ENCODE measurements around the gene TRPC3.

The TRPC3 gene

DNA sequence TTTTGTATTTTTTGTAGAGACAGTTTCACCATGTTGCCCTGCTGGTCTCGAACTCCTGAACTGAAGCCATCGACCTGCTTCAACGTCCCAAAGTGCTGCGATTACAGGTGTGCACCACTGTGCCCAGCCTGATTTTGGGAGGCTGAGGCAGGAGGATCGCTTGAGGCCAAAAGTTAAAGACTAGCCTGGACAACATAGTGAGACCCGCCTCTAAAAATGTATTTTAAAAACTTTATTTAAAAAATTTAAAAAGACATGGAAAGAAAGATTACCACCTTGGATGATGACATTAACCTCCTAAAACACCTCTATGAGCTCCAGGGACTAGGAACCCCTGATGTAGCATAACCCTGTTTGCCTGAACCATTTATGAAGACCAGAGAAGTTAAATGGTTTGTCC lies 75.8 kb downstream of the TRPC3 start:
- no peak for DNase-seq (ENCODE audit: low read depth, low spot score)
- no peaks in the 10 kb centered on the region for H3K27me3 ChIP-seq (ENCODE audit: insufficient read depth, insufficient read length)
- no peak overlapping the region for H3K9ac ChIP-seq (ENCODE audit: insufficient read length, low read depth)
- H3K4me1 ChIP-seq (ENCODE audit: insufficient read depth, insufficient read length), result no peaks in the 10 kb centered on the region
- H3K9me3 ChIP-seq (ENCODE audit: insufficient read depth, low read length), result no peaks in the 10 kb centered on the region
- H3K4me3 ChIP-seq (ENCODE audit: insufficient read length, low read depth), result no peak overlapping the region
- no peak for TF ChIP-seq ZNF274 (IDR thresholded peaks at IDR 0.05; ENCODE audit: low read depth, low read length)
- TF ChIP-seq YY1 (IDR thresholded peaks at IDR 0.05; ENCODE audit: insufficient read depth, insufficient read length), result no peak
- H3K36me3 ChIP-seq (ENCODE audit: insufficient read depth, insufficient read length, low read length), result no peaks in the 10 kb centered on the region

- Histone ChIP-seq H3K9me3 (ENCODE audit: insufficient read depth, low read length) (no peaks in the 10 kb centered on the region), H3K4me3 (ENCODE audit: insufficient read length, low read depth) (no peak overlapping the region), H3K36me3 (ENCODE audit: insufficient read depth, insufficient read length, low read length) (no peaks in the 10 kb centered on the region), H3K9ac (ENCODE audit: insufficient read length, low read depth) (no peak overlapping the region), H3K4me1 (ENCODE audit: insufficient read depth, insufficient read length) (no peaks in the 10 kb centered on the region), H3K27me3 (ENCODE audit: insufficient read depth, insufficient read length) (no peaks in the 10 kb centered on the region)
- TF ChIP-seq YY1 (IDR thresholded peaks at IDR 0.05; ENCODE audit: insufficient read depth, insufficient read length) (no peak), SUZ12 (IDR thresholded peaks at IDR 0.05; ENCODE audit: extremely low read depth, insufficient read depth, insufficient read length) (no peak), ZNF274 (IDR thresholded peaks at IDR 0.05; ENCODE audit: low read depth, low read length) (no peak)
- DNase-seq (ENCODE audit: low read depth, low spot score), result no peak
Observed at GRCh38 chr4:121875652-121876051, 76.2 kb downstream of the TRPC3 start.

DNA sequence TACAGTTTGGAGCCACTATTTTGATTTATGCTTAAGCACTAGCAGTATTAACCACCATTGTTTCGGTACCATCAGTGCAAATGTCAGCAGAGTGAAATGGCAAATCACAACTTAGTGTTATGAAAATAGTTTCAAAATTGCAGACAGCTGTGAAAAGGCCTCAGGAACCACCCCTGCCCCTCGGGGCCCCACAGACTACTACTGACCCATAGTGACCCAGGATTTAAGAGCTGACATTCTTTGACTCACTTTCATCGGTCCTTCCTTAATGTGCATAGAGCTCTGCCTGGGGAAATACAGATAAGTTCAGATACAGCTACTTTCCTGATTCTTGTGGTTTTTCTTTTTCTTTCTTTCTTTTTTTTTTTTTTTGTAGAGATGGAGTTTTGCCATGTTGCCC lies 78.3 kb downstream of the TRPC3 start:
- TF ChIP-seq SUZ12 (IDR thresholded peaks at IDR 0.05; ENCODE audit: extremely low read depth, insufficient read depth, insufficient read length), result no peak
- TF ChIP-seq ZNF274 (IDR thresholded peaks at IDR 0.05; ENCODE audit: low read depth, low read length), result no peak
- no peak for TF ChIP-seq YY1 (IDR thresholded peaks at IDR 0.05; ENCODE audit: insufficient read depth, insufficient read length)
- Histone ChIP-seq H3K9me3 (ENCODE audit: insufficient read depth, low read length) (no peaks in the 10 kb centered on the region), H3K9ac (ENCODE audit: insufficient read length, low read depth) (no peak overlapping the region), H3K4me1 (ENCODE audit: insufficient read depth, insufficient read length) (no peaks in the 10 kb centered on the region), H3K27me3 (ENCODE audit: insufficient read depth, insufficient read length) (no peaks in the 10 kb centered on the region), H3K4me3 (ENCODE audit: insufficient read length, low read depth) (no peak overlapping the region), H3K36me3 (ENCODE audit: insufficient read depth, insufficient read length, low read length) (no peaks in the 10 kb centered on the region)
- DNase-seq (ENCODE audit: low read depth, low spot score), result no peak

- H3K9me3 ChIP-seq (ENCODE audit: insufficient read depth, low read length), result no peaks in the 10 kb centered on the region
- H3K9ac ChIP-seq (ENCODE audit: insufficient read length, low read depth), result peak within 1 kb of the TSS; percentile 86
- peak; percentile 94 for DNase-seq (ENCODE audit: low read depth, low spot score)
- H3K36me3 ChIP-seq (ENCODE audit: insufficient read depth, insufficient read length, low read length), result peaks cover 21% of the 10 kb centered on the region
- H3K27me3 ChIP-seq (ENCODE audit: insufficient read depth, insufficient read length), result no peaks in the 10 kb centered on the region
- H3K4me1 ChIP-seq (ENCODE audit: insufficient read depth, insufficient read length), result no peaks in the 10 kb centered on the region
- no peak for TF ChIP-seq SUZ12 (IDR thresholded peaks at IDR 0.05; ENCODE audit: extremely low read depth, insufficient read depth, insufficient read length)
- H3K4me3 ChIP-seq (ENCODE audit: insufficient read length, low read depth), result peak within 1 kb of the TSS; percentile 82
Observed at GRCh38 chr4:121869841-121870822, 81.7 kb downstream of the TRPC3 start, which contains the start of gene BBS7. BBS7 (minus strand) TSS chr4:121870474; CDS start chr4:121870313, 161 bp downstream.

DNA sequence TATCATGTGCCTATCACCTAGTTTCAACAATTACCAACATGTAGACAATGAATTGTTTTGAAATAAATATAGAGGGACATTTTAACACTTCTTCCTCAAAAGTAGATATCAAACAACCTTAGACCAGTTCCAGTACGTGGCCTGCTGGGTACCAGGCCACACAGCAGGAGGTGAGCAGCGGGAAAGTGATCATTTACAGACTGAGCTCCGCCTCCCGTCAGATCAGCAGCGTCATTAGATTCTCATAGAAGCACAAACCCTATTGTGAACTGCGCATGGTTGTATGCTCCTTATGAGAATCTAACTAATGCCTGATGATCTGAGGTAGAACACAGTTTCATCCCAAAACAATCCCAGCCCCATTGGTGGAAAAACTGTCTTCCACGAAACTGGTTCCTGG lies 88.1 kb downstream of the TRPC3 start:
- DNase-seq (ENCODE audit: low read depth, low spot score), result no peak
- TF ChIP-seq SUZ12 (IDR thresholded peaks at IDR 0.05; ENCODE audit: extremely low read depth, insufficient read depth, insufficient read length), result no peak
- no peak for TF ChIP-seq YY1 (IDR thresholded peaks at IDR 0.05; ENCODE audit: insufficient read depth, insufficient read length)
- no peak for TF ChIP-seq ZNF274 (IDR thresholded peaks at IDR 0.05; ENCODE audit: low read depth, low read length)
- no peak overlapping the region for H3K4me3 ChIP-seq (ENCODE audit: insufficient read length, low read depth)
- no peak overlapping the region for H3K9ac ChIP-seq (ENCODE audit: insufficient read length, low read depth)
- peaks cover 52% of the 10 kb centered on the region for H3K36me3 ChIP-seq (ENCODE audit: insufficient read depth, insufficient read length, low read length)
- no peaks in the 10 kb centered on the region for H3K9me3 ChIP-seq (ENCODE audit: insufficient read depth, low read length)
- no peaks in the 10 kb centered on the region for H3K27me3 ChIP-seq (ENCODE audit: insufficient read depth, insufficient read length)
- H3K4me1 ChIP-seq (ENCODE audit: insufficient read depth, insufficient read length), result no peaks in the 10 kb centered on the region

- TF ChIP-seq ZNF274 (IDR thresholded peaks at IDR 0.05; ENCODE audit: low read depth, low read length) (no peak), YY1 (IDR thresholded peaks at IDR 0.05; ENCODE audit: insufficient read depth, insufficient read length) (no peak), SUZ12 (IDR thresholded peaks at IDR 0.05; ENCODE audit: extremely low read depth, insufficient read depth, insufficient read length) (no peak)
- Histone ChIP-seq H3K4me1 (ENCODE audit: insufficient read depth, insufficient read length) (no peaks in the 10 kb centered on the region), H3K9me3 (ENCODE audit: insufficient read depth, low read length) (no peaks in the 10 kb centered on the region), H3K9ac (ENCODE audit: insufficient read length, low read depth) (no peak overlapping the region), H3K4me3 (ENCODE audit: insufficient read length, low read depth) (no peak overlapping the region), H3K27me3 (ENCODE audit: insufficient read depth, insufficient read length) (no peaks in the 10 kb centered on the region), H3K36me3 (ENCODE audit: insufficient read depth, insufficient read length, low read length) (peaks cover 46% of the 10 kb centered on the region)
- DNase-seq (ENCODE audit: low read depth, low spot score), result no peak
Observed at GRCh38 chr4:121861426-121861825, 90.4 kb downstream of the TRPC3 start.

- Histone ChIP-seq H3K9ac (ENCODE audit: insufficient read length, low read depth) (no peak overlapping the region), H3K4me3 (ENCODE audit: insufficient read length, low read depth) (no peak overlapping the region), H3K9me3 (ENCODE audit: insufficient read depth, low read length) (no peaks in the 10 kb centered on the region), H3K4me1 (ENCODE audit: insufficient read depth, insufficient read length) (no peaks in the 10 kb centered on the region), H3K36me3 (ENCODE audit: insufficient read depth, insufficient read length, low read length) (peaks cover 42% of the 10 kb centered on the region), H3K27me3 (ENCODE audit: insufficient read depth, insufficient read length) (no peaks in the 10 kb centered on the region)
- no peak for DNase-seq (ENCODE audit: low read depth, low spot score)
- TF ChIP-seq YY1 (IDR thresholded peaks at IDR 0.05; ENCODE audit: insufficient read depth, insufficient read length) (no peak), SUZ12 (IDR thresholded peaks at IDR 0.05; ENCODE audit: extremely low read depth, insufficient read depth, insufficient read length) (no peak), ZNF274 (IDR thresholded peaks at IDR 0.05; ENCODE audit: low read depth, low read length) (no peak)
Observed at GRCh38 chr4:121860121-121860520, 91.7 kb downstream of the TRPC3 start.
